Breast epithelium (tissue), 3 donors: ENCODE data around the gene ZNF487.

ENCODE experiments used
- POLR2AphosphoS5 ChIP-seq, 3 donors: sonication (generic); formaldehyde crosslinking; IDR thresholded peaks; one replicate each; pipeline ENCODE4 v1.6.1; 2017; ENCODE audit warnings: antibody characterized with exemption in 3 of 3
- TF ChIP-seq, protein P1 (sequence below), 3 donors: fragments of 450-650 bp; IDR thresholded peaks; one replicate each; pipeline ENCODE4 v1.5.1; 2016 to 2017; ENCODE audit warnings: antibody characterized with exemption in 3 of 3, mild to moderate bottlenecking in 3 of 3, moderate library complexity in 3 of 3

DNA sequence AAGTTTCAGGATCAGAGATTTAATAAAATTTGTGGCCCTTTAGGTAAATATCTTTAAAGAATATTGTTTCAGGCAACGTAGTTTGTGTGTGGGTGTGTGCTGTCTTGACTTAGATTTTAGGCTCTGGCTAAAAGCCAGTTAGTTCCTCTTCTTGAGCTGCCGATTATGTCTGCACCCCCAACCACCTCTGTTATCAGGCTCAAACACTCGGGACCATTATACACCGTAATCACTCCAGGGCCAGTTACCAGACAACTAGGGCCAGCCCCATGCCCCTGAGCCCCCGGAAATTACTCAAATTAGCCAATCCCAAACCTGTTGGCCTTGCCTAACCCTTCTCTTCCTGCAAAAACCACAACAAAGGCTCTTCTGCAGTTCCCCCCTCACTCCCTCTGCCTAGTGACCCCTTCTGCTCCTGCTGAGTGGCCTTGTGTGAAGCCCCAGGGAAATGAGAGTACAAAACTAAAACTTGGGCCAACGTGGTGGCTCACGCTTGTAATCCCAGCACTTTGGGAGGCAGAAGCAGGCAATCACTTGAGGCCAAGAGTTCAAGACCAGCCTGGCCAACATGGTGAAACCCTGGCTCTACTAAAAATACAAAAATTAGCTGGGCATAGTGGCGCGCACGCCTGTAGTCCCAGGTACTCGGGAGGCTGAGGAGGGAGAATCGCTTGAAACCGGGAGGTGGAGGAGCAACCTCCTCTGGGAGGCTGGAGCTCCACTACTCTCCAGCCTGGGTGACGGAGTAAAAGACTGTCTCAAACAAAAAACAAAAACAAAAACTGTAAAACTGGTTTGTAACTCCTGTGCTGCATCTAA lies 18.8 kb upstream of the ZNF487 start:
- no peak for TF ChIP-seq POLR2AphosphoS5 (IDR thresholded peaks at IDR 0.05)
- TF ChIP-seq, protein P1, sequence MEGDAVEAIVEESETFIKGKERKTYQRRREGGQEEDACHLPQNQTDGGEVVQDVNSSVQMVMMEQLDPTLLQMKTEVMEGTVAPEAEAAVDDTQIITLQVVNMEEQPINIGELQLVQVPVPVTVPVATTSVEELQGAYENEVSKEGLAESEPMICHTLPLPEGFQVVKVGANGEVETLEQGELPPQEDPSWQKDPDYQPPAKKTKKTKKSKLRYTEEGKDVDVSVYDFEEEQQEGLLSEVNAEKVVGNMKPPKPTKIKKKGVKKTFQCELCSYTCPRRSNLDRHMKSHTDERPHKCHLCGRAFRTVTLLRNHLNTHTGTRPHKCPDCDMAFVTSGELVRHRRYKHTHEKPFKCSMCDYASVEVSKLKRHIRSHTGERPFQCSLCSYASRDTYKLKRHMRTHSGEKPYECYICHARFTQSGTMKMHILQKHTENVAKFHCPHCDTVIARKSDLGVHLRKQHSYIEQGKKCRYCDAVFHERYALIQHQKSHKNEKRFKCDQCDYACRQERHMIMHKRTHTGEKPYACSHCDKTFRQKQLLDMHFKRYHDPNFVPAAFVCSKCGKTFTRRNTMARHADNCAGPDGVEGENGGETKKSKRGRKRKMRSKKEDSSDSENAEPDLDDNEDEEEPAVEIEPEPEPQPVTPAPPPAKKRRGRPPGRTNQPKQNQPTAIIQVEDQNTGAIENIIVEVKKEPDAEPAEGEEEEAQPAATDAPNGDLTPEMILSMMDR (IDR thresholded peaks at IDR 0.05), result no peak
